Frontal cortex (tissue), 4 donors: ENCODE results near the gene ETFDH. TPM values are rescaled to one million over a fixed set of nuclear protein-coding genes. Genes with fewer than 3 reads are reported as not detected.
"Not testable (repeated sequence)": the region's sequence is repeated elsewhere in the genome, so short reads cannot be mapped to it uniquely, and the experiment has no call there.

ENCODE experiments used
- DNase-seq, 2 donors: peaks; one replicate each; pipeline ENCODE4 v3.0.0; 2012; ENCODE audit warnings: low spot score in 2 of 2
- FAIRE-seq: peaks from 2 replicates; lab custom pipeline; 2012; peaks lifted over from hg19 to GRCh38; lab: Jason Lieb, UNC
- total RNA-seq: library from RNA; depleted of rRNA; stranded (reverse); fragments of >200 nt; gene quantifications from one replicate; pipeline ENCODE4 v1.2.3, GENCODE V29; 2014
- donor health status: control.
- donor health status: control.
- donor health status: control.

The ETFDH gene
- total RNA-seq: 18.8 TPM

DNA sequence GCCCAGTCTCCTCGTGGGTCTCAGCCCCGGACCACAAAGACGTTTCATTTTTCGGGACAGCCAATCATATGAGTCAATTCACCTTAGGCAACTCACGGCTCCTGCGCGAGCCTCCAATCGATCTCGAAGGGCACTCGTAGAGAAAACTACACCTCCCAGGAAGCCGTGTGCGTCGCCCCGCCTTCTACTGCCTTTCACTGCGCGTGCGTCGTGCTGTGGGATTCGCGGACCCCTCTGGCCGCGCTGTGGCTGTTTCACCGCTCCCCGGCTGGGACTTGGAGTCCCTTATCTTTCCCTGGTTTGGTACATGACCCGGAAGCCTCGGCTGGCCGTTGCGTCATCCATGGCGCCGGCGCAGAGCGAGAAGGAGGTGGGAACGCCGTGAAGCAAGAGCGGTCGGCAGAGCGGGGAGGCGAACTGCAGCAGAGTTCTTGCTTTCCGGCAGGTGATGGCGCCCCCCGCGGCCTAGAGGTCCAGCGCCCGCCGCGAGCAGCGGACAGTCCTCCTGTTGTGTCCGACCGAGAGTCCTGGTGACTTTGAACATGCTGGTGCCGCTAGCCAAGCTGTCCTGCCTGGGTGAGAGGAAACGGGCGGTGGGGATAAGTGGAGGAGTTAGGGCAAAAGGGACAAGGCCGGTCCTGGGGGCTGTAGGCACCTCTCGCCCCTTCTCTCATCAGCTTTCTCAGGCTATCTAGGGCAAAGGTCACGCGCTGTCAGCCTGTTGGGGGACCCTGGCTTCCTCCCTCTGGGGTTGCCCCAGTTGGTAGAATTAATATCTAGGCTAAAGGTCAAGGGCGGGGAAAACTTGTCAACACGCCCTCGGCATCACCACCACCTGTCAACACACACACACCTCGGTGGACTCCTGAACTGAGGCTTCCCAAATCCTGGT, at the start of gene ETFDH:
ETFDH (plus strand) TSS at position 382 of the 892 bp plus-strand sequence; CDS start at position 543, 161 bp downstream.
- FAIRE-seq (peak; percentile 28), DNase-seq (peak; percentile 91 to 93)

DNA sequence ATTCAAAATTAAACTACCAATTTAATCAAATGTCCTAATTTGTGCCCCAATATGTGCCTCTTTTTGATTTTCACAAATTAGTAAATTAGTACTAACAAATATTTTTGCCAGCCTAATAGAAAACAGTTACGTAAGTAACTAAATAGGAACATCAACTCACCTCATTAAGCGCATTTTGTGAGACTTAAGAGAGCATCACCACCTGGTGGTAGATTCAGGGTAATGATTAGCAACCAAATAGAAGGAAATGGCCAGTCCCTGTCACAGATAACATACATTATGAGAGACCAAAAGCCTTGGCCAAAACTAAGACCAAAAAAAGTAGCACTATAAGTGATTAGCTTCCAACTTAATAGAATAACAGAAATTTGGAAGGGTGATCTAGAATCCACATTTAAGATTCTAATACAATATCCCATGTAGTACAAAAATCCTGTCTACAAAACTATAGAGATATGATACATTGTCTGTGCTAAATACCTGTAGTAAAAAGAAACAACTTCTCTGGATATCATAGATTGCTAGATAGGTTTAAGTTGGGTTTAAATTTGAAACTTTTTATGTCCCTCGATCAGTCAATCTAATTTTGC, 47.1 kb upstream of the ETFDH start:
- FAIRE-seq (peak; percentile 87), DNase-seq (peak in 1 of 2 donors; percentile 10)

DNA sequence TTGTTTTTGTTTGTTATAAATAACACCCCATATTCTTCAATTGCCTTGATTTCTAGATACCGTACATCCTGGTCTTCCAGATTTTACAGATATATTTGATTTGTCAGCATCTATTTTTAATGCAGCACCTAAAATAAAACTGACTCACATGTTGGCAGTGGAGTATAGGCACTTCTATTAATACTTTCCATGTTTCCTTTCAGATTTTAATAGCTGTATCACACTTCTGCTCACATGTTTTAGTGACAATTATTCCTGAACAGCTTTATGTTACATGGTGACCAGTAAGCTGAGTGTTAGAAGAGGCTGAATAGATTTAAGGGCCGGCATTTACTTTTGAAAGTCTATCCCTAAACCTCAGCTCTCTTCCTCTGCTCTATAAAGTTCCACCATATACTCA, 46.6 kb upstream of the ETFDH start:
- DNase-seq: no peak
- FAIRE-seq: no peak

DNA sequence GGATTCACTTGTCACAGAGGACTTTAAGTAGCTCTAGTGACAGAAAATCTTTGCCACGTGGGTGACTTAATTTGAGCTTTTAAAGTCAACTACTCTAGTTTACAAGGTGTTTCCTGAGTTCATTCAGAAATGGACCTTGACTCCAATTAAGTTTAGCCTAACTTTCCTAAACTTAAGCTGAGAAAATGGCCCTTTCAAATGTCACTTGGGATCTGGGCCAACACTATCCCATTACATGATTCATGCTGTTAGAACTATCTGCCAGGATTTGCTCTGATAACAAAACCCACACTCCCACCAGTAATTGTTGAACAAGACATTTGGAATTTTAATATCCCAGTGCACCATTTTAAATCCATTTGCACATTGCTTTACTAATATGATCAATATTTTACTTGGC, 41.2 kb upstream of the ETFDH start:
- DNase-seq: no peak

DNA sequence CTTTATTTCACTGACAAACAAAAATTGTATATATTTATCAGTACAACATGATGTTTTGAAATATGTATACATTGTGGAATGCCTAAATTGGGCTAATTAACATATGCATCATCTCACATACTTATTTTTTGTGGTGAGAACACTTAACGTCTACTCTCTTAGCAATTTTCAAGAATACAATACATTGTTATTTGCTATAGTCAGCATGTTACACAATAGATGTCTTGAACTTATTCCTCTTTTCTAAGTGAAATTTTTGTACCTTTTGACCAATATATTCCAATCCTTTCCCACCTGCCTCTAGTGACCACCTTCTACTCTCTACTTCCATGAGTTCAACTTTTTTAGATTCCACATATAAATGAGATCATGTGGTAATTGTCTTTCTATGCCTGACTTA, 35.5 kb upstream of the ETFDH start:
- DNase-seq (no peak), FAIRE-seq (no peak)

More for the DNA sequence above, 41.2 kb upstream of the ETFDH start:
- FAIRE-seq: no peak

DNA sequence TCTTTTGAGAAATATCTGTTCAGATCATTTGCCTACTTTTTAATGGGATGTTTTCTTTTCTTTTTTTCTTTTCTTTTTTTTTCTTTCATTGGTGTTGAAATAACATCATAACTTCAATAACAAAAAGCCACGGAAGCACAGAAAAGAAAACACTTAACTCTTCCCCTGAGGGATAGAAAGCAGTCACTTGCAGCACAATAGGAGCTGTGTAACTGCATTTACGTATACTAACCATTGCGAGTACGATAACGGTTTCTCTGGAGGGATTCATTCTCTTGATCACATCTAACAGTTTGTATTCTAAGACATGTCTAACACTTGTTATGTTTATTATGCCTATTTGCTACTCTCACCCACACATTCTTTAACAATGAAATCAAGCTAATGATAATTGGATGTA, 27.7 kb upstream of the ETFDH start:
- FAIRE-seq (no peak), DNase-seq (no peak)

DNA sequence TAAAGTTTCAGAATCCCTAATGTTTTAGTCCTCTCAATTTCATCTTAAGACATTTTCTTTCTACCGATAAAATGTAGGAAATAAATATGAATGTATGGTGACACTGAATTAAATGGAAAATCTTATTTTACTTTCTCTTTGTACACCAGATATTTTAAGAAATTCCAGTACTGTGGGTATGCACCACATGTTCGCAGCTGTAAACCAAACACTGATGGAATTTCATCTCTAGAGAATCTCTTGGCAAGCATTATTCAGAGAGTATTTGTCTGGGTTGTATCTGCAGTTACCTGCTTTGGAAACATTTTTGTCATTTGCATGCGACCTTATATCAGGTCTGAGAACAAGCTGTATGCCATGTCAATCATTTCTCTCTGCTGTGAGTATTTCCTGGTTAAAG, 27.3 kb upstream of the ETFDH start:
- DNase-seq: no peak
- no peak for FAIRE-seq

DNA sequence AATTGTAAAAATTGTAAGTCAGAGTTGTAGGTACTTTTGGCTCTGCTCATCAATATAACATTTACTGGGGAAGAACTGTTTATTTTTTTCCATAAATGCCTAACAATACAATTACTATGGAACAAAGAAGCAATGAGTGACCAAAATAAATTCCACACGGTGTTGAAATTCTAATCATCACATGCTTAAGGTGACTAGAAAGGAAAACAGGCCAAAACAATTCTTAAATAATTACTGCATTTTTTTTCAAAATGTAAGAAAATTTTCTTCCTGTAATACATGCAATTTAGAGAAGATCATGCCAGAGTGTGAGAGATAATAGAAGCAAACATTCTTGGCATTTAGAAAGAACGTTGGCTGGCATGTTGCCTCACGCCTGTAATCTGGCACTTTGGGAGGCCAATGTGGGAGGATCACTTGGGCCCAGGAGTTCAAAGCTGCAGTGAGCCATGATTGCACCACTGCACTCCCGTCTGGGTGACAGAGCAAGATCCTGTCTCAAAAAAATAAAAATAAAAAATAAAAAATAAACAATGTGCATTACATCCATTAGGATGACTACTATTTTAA, 22.9 kb upstream of the ETFDH start:
- no peak for FAIRE-seq
- no peak for DNase-seq

DNA sequence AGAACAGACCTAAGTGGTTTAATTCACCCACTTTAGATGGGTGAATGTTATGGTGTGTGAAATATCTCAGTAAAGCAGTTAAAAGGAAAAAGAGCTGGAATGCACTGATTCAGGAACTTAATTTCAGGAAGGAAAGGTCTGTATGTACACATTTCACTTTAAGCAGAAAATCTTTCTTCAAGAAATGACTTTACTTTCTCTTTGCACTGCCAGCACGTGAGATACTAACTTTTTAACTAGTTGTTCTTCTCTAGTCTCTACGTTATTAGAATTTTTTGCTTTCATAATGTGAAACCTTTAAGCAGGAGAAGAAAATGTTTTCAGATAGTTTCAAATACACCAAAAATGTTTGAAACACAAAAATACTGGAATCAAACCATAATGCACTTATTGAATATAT, 19.2 kb upstream of the ETFDH start:
- DNase-seq (no peak), FAIRE-seq (no peak)

DNA sequence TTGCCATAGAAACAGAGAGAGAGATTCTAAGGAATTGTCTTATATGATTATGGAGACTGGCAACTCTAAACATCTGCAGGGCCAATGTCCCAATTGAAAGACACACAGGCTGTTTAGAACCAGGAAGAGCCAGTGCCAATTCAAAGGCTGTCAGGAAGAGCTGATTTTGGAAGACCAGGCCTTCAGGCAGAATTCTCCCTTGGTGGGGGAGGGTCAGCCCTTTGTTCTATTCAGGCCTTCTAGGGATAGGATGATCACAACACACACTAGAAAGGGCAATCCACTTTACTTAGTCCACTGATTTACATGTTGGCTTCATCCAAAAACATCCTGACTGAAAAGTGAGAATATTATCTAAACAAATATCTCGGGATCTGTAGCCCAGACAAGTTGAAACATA, 15.7 kb upstream of the ETFDH start:
- no peak for FAIRE-seq
- no peak for DNase-seq

DNA sequence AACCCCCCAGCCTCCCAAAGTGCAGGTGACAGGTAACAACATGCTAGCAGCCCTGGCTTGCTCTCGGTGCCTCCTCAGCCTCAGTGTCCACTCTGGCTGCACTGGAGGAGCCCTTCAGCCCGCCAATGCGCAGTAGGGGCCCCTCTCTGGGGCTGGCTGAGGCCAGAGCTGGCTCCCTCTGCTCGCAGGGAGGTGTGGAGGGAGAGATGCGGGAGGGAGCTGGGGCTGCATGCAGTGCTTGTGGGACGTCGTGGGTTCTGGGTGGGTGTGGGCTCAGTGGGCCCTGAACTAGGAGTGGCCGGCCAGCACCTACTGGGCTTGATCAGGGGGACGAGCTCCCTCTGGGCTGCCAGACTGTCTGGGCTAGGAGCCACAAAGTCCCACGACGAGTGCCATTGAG, 14.8 kb upstream of the ETFDH start:
- DNase-seq (no peak), FAIRE-seq (no peak)

DNA sequence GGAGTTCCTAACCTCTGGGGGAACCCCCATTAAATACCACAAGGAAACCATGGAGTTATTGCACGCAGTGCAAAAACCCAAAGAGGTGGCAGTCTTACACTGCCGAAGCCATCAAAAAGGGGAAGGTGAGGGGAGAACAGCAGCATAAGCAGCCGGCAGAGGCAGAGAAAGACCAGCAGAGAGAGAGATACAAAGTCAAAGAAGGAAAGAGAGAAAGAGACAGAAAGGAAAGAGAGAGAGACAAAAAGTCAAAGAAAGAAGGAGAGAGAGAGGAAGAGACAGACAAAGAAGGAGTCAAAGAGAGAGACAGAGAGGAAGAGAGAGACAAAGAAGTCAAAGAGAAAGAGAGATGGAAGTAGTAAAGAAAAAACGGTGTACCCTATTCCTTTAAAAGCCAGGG, 8.8 kb upstream of the ETFDH start:
- not testable (repeated sequence) for FAIRE-seq, DNase-seq

DNA sequence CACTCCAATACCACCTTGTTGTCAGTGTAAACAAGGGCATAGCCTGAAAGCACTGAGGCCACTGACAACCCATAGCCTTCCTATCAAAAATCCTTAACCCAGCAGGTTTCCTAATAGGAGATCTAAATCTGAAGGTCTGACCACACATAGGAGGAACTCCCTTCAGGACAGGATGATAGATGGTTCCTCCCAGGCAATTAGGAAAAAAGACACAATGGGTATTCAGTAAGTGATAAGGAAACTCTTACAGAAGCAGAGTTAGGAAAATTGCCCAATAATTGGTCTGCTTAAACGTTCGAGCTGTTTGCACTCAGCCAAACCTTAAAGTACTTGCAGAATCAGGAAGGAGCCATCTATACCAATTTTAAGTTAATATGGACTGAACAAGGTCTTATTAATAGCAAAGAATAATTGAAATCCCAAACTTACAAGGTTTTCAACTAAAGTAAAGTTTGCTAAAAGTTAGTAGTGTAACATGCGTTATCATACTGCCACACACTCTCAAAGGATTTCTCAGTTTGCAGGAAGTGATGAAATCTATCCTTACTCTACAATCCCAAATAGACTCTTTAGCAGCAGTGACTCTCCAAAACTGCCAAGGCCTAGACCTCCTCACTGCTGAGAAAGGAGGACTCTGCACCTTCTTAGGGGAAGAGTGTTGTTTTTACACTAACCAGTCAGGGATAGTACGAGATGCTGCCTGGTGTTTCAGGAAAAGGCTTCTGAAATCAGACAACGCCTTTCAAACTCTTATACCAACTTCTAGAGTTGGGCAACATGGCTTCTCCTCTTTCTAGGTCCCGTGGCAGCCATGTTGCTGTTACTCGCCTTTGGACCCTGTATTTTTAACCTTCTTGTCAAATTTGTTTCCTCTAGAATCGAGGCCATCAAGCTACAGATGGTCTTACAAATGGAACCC, 8.1 kb upstream of the ETFDH start:
- not testable (repeated sequence) for DNase-seq, FAIRE-seq

DNA sequence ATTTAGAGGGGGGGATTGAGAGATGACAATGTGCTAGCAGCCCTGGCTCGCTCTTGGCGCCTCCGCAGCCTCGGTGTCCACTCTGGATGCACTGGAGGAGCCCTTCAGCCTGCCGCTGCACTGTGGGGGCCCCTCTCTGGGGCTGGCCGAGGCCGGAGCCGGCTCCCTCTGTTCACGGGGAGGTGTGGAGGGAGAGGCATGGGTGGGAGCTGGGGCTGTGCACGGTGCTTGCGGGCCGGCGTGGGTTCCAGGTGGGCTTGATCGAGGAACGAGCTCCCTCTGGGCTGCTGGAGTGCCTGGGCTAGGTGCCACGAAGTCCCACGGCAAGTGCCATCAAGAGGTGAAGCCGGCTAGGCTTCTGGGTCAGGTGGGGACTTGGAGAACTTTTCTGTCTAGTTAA, 7.3 kb upstream of the ETFDH start:
- FAIRE-seq (no peak), DNase-seq (no peak)

DNA sequence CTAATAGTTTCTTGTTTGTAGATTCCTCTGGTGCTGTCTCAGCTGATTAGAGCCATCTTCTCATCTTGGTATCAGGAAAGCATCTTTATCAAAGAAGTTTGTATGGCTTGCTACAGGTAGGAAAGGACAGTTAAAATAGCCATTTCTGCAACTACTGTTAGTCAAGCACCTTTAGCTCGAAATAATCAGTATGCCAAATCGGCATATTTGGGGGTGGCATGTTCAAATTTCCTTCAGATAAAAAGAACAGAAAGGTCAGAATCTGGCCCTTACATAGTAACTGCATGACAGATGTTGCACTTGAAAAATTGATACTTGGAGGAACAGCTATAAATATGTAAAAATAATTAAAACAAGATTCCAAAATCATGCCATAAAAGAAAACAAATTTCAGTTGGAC, 5.2 kb upstream of the ETFDH start:
- FAIRE-seq: no peak
- no peak for DNase-seq

DNA sequence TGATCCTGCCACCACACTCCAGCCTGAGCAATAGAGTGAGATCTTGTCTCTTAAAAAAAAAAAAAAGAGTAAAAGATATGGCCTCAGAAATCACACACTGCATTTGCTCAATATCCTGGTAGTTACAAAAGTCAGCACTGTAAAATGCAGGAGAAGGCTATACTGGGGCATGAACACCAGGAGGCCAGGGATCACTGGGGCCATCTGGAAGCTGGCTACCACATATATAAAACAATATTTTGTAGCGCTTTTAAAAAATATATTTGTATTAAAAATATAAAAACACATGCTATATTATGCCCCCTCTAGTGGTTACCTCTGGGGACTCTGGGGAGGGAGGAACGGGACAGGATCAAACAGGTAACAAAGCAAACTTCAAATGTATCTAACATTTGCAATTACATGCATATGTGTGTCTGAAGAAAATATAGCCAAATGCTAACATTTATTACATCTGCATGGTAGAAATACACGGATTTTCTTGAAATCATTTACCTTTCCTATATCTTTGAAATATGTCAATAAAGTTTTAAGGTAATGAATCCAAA, 4.4 kb upstream of the ETFDH start:
- DNase-seq (no peak), FAIRE-seq (no peak)

DNA sequence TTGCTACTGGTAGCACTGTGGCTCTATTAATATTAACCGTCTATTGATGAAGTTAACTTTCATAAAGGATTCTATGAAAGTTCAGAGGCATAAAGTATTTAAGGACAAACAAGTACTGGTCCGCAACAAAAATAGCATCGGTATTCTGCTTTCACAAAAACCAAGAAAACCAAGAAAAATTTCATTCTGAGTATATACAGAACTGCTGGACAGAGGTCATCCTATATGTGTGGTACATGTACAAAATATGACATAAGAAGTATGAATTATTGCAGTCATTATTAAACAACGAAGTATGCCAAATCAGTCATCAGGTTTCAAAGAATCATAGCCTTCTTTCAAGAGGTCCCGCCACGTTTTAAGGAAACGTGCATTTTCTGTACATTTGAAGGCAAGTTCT, 2.8 kb upstream of the ETFDH start:
- no peak for DNase-seq
- no peak for FAIRE-seq

DNA sequence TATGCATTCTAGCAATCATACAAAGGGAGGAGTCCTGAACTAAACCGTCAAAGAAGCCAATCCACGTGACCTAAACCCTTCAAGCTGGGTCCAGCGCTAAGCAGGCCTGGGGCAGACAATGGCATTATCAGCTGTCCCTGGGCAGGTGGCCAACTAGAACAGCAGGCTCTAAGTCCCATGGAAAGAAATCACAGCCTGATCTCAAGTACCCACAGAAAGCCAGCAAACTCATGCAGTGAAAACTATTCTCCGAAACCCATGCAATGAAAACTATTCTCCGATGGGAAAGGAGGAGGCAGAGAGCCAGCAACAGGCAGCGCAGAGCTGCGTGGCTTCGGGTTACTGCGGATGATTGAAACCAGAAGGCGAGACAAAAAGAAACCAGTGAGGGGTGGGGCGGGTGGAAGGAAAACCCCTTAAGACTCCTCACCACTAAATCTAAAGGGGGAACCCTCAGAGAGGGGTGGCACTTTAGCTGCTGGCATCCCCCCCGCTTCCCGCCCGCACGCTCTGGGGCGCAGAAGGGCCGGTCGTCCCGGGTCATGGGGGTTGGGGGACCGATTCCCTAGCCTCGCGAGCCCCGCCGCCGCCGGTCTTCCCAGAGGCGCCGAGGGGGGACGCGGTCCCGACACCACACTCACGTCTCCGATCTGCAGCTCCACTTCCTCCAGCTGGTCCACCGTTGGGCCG, 976 bp upstream of the ETFDH start:
- no peak for FAIRE-seq
- DNase-seq: peak; percentile 37 to 44

DNA sequence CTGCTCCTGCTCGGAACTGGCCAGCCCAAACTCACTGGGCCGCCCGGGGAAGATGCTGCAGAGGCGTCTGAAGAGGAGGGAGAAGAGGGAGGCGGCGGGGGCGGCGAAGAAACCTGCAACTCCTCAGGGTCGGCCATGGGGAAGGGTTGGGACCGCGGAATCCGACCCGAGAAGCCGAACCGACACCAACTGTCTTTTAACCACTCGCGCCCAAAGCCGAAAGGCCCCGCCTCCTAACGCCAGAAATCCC, 506 bp upstream of the ETFDH start, which contains the start of gene C4orf46:
C4orf46 (minus strand) TSS at position 223 of the 250 bp plus-strand sequence; CDS start at position 137, 86 bp downstream.
- DNase-seq (no peak), FAIRE-seq (no peak)
